IPS-18a (cell line): ENCODE results near the gene MRPL21.
A peak's percentile ranks its signal among the peaks of the same experiment; 100 is the strongest.

Source experiments
- H3K27ac ChIP-seq: one replicate; pipeline ENCODE4 v1.5.1; 2013; ENCODE audit warnings: low read length
- H3K27me3 ChIP-seq: one replicate; pipeline ENCODE4 v1.6.1; 2013; ENCODE audit warnings: mild to moderate bottlenecking, low read length; ENCODE audit not compliant: control insufficient read depth, insufficient read depth
- H3K36me3 ChIP-seq: one replicate; pipeline ENCODE4 v1.6.1; 2013; ENCODE audit warnings: low read depth, low read length; ENCODE audit not compliant: control insufficient read depth
- H3K4me1 ChIP-seq: one replicate; pipeline ENCODE4 v1.6.1; 2013; ENCODE audit warnings: low read depth, low read length; ENCODE audit not compliant: control insufficient read depth
- H3K4me3 ChIP-seq: one replicate; pipeline ENCODE4 v1.5.1; 2013; ENCODE audit warnings: low read length
- H3K9ac ChIP-seq: one replicate; pipeline ENCODE4 v1.6.1; 2013; ENCODE audit warnings: mild to moderate bottlenecking, low read length, moderate library complexity
- H3K9me3 ChIP-seq: one replicate; pipeline ENCODE4 v1.6.1; 2013; ENCODE audit warnings: low read depth, low read length; ENCODE audit not compliant: control insufficient read depth

The MRPL21 gene

DNA sequence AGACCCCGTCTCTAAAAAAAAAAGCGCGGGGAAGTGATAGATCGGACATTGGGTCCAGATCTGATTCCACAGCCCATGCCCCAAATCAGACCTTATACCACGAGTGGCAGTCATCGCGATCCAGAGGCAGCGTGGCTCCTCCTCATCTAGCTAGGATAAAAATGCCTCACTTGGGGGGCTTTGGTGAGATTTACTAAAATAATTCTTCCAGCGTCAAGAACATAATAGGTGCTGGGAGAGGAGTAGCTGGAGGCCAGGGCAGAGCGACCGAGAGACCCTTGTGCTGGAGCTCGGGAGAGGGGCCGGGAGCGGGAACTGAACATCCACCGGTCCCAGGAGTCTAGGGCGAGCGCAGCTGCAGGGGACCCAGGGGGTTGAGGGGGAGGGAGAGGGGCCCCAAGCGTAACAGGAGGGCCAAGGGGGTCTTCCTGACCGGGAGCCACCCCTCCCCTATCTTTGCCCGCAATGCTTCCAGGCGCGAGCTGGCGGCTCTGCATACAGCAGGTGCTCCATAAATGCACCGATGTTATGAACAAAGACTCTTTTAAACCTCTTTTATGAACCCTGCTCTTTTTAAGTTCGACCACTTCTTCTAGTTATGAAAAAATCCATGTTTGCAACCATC lies 61.1 kb downstream of the MRPL21 start:
- Histone ChIP-seq H3K9ac (no peak overlapping the region), H3K27me3 (peaks cover 97% of the 10 kb centered on the region), H3K27ac (no peak overlapping the region), H3K4me1 (peaks cover 24% of the 10 kb centered on the region), H3K9me3 (no peaks in the 10 kb centered on the region), H3K4me3 (no peak overlapping the region), H3K36me3 (no peaks in the 10 kb centered on the region)

DNA sequence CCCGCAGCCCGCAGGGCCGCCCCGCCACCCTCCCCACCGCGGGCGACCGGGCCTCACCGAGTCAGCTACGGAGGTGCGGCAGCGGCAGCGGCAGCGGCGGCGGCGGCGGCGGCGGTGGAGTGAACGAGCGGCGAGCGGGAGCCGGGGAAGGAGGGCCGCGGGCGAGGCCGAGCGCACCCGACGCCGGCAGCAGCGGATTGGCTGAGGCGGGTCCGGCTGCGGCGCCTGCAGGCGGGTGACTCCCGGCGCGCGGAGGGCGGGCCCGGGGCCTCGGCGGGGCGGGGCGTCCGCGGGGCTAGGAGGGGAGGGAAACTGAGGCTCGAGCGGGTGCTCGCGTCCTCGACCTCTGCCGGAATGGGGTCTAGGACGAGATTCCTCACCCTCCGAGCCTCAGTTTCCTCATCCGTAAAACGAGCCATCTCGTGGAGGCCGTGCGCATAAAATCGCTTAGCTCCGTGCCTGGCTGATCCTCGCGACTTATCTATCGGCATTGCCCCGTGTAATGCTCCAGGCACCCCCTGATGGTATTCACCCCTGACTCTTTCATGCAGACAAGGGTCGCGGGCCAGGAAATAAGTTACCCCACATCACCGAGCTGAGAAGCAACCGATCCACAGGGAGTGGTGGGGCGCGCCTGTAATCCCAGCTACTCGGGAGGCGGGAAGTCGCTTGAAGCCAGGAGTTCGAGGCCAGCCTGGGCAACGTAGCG lies 61.8 kb downstream of the MRPL21 start, which contains the start of gene CPT1A:
CPT1A (minus strand) TSS at position 199 of the 709 bp plus-strand sequence. CDS start 26,442 bp downstream, outside the sequence.
- Histone ChIP-seq H3K27ac (no peak within 1 kb of the TSS), H3K36me3 (no peaks in the 10 kb centered on the region)

More for the DNA sequence above, 61.8 kb downstream of the MRPL21 start, which contains the start of gene CPT1A:
- Histone ChIP-seq H3K4me3 (peak within 1 kb of the TSS; percentile 74), H3K9me3 (no peaks in the 10 kb centered on the region), H3K9ac (no peak within 1 kb of the TSS), H3K4me1 (peaks cover 24% of the 10 kb centered on the region), H3K27me3 (peaks cover 97% of the 10 kb centered on the region)
